SK-N-SH (cell line): ENCODE measurements around the gene ELF4. TPM values are rescaled to one million over a fixed set of nuclear protein-coding genes. Genes with fewer than 3 reads are reported as not detected.

Source experiments
- CTCF ChIA-PET: fragments of 300-600, 350-600 bp; formaldehyde crosslinking; extraction: SDS; loops from one replicate; lab custom pipeline; 2021; lab: Yijun Ruan, JAX
- POLR2A ChIA-PET: fragments of 350-600 bp; sonication (Branson Sonifier 250); formaldehyde crosslinking; extraction: SDS; loops from one replicate; lab custom pipeline; 2020; ENCODE audit warnings: antibody characterized with exemption, inconsistent platforms; lab: Yijun Ruan, JAX
- DNase-seq: peaks from one replicate; pipeline ENCODE4 v3.0.0; 2012
- H2AFZ ChIP-seq: fragments of 200-600 bp; sonication (generic); 2 replicates; pipeline ENCODE4 v1.8.1; 2016; ENCODE audit warnings: antibody characterized with exemption, mild to moderate bottlenecking, low read depth
- H3F3A ChIP-seq: fragments of 200-600 bp; sonication (generic); replicated peaks from 2 replicates; pipeline ENCODE3; 2016; ENCODE audit warnings: antibody characterized with exemption, mild to moderate bottlenecking; ENCODE audit not compliant: insufficient read depth
- H3K27ac ChIP-seq, 2 experiments: fragments of 200-500 bp in 1 of 2; fragments of 200-600 bp in 1 of 2; sonication (Bioruptor generic) in 1 of 2; sonication (generic), shearing (Covaris generic) in 1 of 2; 2 replicates each; pipeline versions ENCODE4 v1.5.1 to v1.6.1; 2014 to 2016; ENCODE audit warnings: low read depth in 2 of 2, inconsistent platforms in 1 of 2, low read length in 1 of 2, mild to moderate bottlenecking in 1 of 2, mixed read lengths in 1 of 2
- H3K27me3 ChIP-seq: fragments of 200-600 bp; sonication (generic), shearing (Covaris generic); 2 replicates; pipeline ENCODE4 v1.6.1; 2016; ENCODE audit warnings: mixed run types; ENCODE audit not compliant: insufficient read depth
- H3K36me3 ChIP-seq, 2 experiments: fragments of 200-500 bp in 1 of 2; fragments of 200-600 bp in 1 of 2; sonication (Bioruptor generic) in 1 of 2; sonication (generic) in 1 of 2; replicated peaks in 1 of 2; 2 replicates each; pipeline versions ENCODE3 to v1.5.1; 2014 to 2016; ENCODE audit warnings: low read length in 1 of 2, mild to moderate bottlenecking in 1 of 2; ENCODE audit not compliant: insufficient read depth in 2 of 2, control insufficient read depth in 1 of 2
- H3K4me1 ChIP-seq, 2 experiments: fragments of 200-500 bp in 1 of 2; fragments of 200-600 bp in 1 of 2; sonication (Bioruptor generic) in 1 of 2; sonication (generic), shearing (Covaris generic) in 1 of 2; 2 replicates each; pipeline versions ENCODE4 v1.5.1 to v1.6.1; 2014 to 2016; ENCODE audit warnings: low read depth in 1 of 2, low read length in 1 of 2, mixed run types in 1 of 2; ENCODE audit not compliant: insufficient read depth in 2 of 2, control insufficient read depth in 1 of 2
- H3K4me2 ChIP-seq: fragments of 200-600 bp; sonication (generic), shearing (Covaris generic); 2 replicates; pipeline ENCODE4 v1.6.1; 2017; ENCODE audit warnings: mixed run types
- H3K4me3 ChIP-seq, 2 experiments: fragments of 200-500 bp in 1 of 2; fragments of 200-600 bp in 1 of 2; sonication (Bioruptor generic) in 1 of 2; sonication (generic), shearing (Covaris generic) in 1 of 2; 2 replicates each; pipeline versions ENCODE4 v1.5.1 to v1.8.1; 2014 to 2016; ENCODE audit warnings: low read depth in 2 of 2, inconsistent platforms in 1 of 2, low read length in 1 of 2, mild to moderate bottlenecking in 1 of 2, mixed read lengths in 1 of 2, moderate library complexity in 1 of 2
- H3K79me2 ChIP-seq: fragments of 200-600 bp; sonication (generic); 2 replicates; pipeline ENCODE4 v1.8.1; 2017; ENCODE audit warnings: mild to moderate bottlenecking; ENCODE audit not compliant: insufficient read depth
- H3K9ac ChIP-seq: fragments of 200-600 bp; sonication (generic); 2 replicates; pipeline ENCODE4 v1.6.1; 2017; ENCODE audit warnings: mixed run types
- H3K9me2 ChIP-seq: fragments of 200-600 bp; sonication (generic); 2 replicates; pipeline ENCODE4 v1.6.1; 2017; ENCODE audit warnings: mixed run types
- H3K9me3 ChIP-seq: fragments of 200-600 bp; sonication (generic); 2 replicates; pipeline ENCODE4 v1.6.1; 2017; ENCODE audit warnings: mixed run types, mild to moderate bottlenecking, moderate library complexity
- H4K20me1 ChIP-seq: fragments of 200-600 bp; sonication (generic); 2 replicates; pipeline ENCODE4 v1.6.1; 2017; ENCODE audit warnings: mild to moderate bottlenecking, mixed run types; ENCODE audit not compliant: insufficient read depth
- CTCF ChIP-seq: fragments of 200-600 bp; sonication (generic); IDR thresholded peaks from 2 replicates; pipeline ENCODE4 v1.6.1; 2017; ENCODE audit warnings: antibody characterized with exemption, mild to moderate bottlenecking, moderate library complexity
- ELF1 ChIP-seq: IDR thresholded peaks from 2 replicates; pipeline ENCODE4 v1.4.0; 2012
- FOSL2 ChIP-seq: IDR thresholded peaks from 2 replicates; pipeline ENCODE4 v1.4.0; 2012; ENCODE audit warnings: low read depth, mild to moderate bottlenecking, moderate library complexity, borderline replicate concordance
- FOXM1 ChIP-seq: IDR thresholded peaks from 2 replicates; pipeline ENCODE4 v1.4.0; 2012; ENCODE audit warnings: low read depth, mild to moderate bottlenecking
- GABPA ChIP-seq: IDR thresholded peaks from 2 replicates; pipeline ENCODE4 v1.4.0; 2012; ENCODE audit warnings: low read depth, mild to moderate bottlenecking
- GATA2 ChIP-seq: sonication (generic); formaldehyde crosslinking; IDR thresholded peaks from 2 replicates; pipeline ENCODE4 v1.5.0; 2020; ENCODE audit warnings: mild to moderate bottlenecking, missing genetic modification reagents
- IRF3 ChIP-seq: fragments of 150-350 bp; IDR thresholded peaks from 2 replicates; pipeline ENCODE4 v1.6.1; 2016; ENCODE audit warnings: mild to moderate bottlenecking, low read depth, low read length
- MEF2A ChIP-seq: IDR thresholded peaks from 2 replicates; pipeline ENCODE4 v1.4.0; 2012; ENCODE audit warnings: low read depth, borderline replicate concordance
- NFIC ChIP-seq: IDR thresholded peaks from 2 replicates; pipeline ENCODE4 v1.4.0; 2012; ENCODE audit warnings: borderline replicate concordance
- POLR2AphosphoS5 ChIP-seq: IDR thresholded peaks from 2 replicates; pipeline ENCODE4 v1.6.1; 2012; ENCODE audit warnings: low read depth, low read length
- RAD21 ChIP-seq: IDR thresholded peaks from 2 replicates; pipeline ENCODE4 v1.6.1; 2012; ENCODE audit warnings: mild to moderate bottlenecking, low read length
- RCOR1 ChIP-seq: fragments of 150-350 bp; IDR thresholded peaks from 2 replicates; pipeline ENCODE4 v1.6.1; 2017; ENCODE audit warnings: antibody characterized with exemption, low read length
- RFX5 ChIP-seq: IDR thresholded peaks from 2 replicates; pipeline ENCODE4 v1.6.1; 2012; ENCODE audit warnings: mild to moderate bottlenecking, improper control_type of control experiment, low read length
- SMC3 ChIP-seq: IDR thresholded peaks from 2 replicates; pipeline ENCODE4 v1.6.1; 2012; ENCODE audit warnings: low read depth, low read length, improper control_type of control experiment
- TCF12 ChIP-seq: IDR thresholded peaks from 2 replicates; pipeline ENCODE4 v1.4.0; 2012
- USF1 ChIP-seq: IDR thresholded peaks from 2 replicates; pipeline ENCODE4 v1.4.0; 2012; ENCODE audit warnings: low read depth, borderline replicate concordance
- ZBTB33 ChIP-seq: IDR thresholded peaks from 2 replicates; pipeline ENCODE4 v1.4.0; 2012; ENCODE audit warnings: low read depth, borderline replicate concordance
- WGBS: methylation state at CpG from one replicate; pipeline ENCODE4 v1.1.6; 2017; ENCODE audit warnings: low lambda C conversion rate; 5-methylcytosine and 5-hydroxymethylcytosine counted together
- polyA plus RNA-seq, 3 experiments: library from polyadenylated mRNA; depleted of rRNA; stranded (reverse); fragments of >200 nt; gene quantifications; 2 replicates each; pipeline ENCODE4 v1.2.3, GENCODE V29; 2012

The ELF4 gene
- polyA plus RNA-seq, 1 of the 3 experiments (the other 2 are of a cell fraction), result 9.6 TPM

GRCh38 chrX:130080791-130081367 lies 29.4 kb downstream of the ELF4 start:
- no peaks in the 10 kb centered on the region for H3K79me2 ChIP-seq
- no peak for TF ChIP-seq TCF12
- no peak for TF ChIP-seq FOXM1
- TF ChIP-seq IRF3, result no peak
- TF ChIP-seq GABPA, result no peak
- no peak for TF ChIP-seq POLR2AphosphoS5
- no peak for TF ChIP-seq USF1
- no peak for TF ChIP-seq CTCF
- H3F3A ChIP-seq, result no peaks in the 10 kb centered on the region
- H3K27me3 ChIP-seq, result peaks cover 21% of the 10 kb centered on the region; the same call in 1 of the 2 replicates
- ChIA-PET POLR2A (no interaction called here), CTCF (interaction anchor here (0.8 to 5.5 kb wide), 21 partner anchors 8 to 480 kb away, joined by 3 to 113 read pairs (median 6); partner anchors contain the start of genes AIFM1 and RAB33A)
- no peaks in the 10 kb centered on the region for H3K9me3 ChIP-seq
- H3K9ac ChIP-seq, result no peak overlapping the region
- H3K4me1 ChIP-seq, result peaks cover 0 to 17% of the 10 kb centered on the region in 2 experiments; a peak in 1 of 4 replicates
- no peaks in the 10 kb centered on the region for H3K9me2 ChIP-seq
- no peak overlapping the region for H2AFZ ChIP-seq
- DNase-seq, result no peak
- H4K20me1 ChIP-seq, result no peaks in the 10 kb centered on the region
- H3K4me3 ChIP-seq, result no peak overlapping the region
- H3K36me3 ChIP-seq, result no peaks in the 10 kb centered on the region
- H3K4me2 ChIP-seq, result no peak overlapping the region
- WGBS, result 66% methylated on average over 6 of the region's 7 CpGs
- peak overlapping the region in 1 of 2 experiments; percentile 18; a peak in 1 of 4 replicates for H3K27ac ChIP-seq

- WGBS, result 32% methylated on average over 9 of the region's 9 CpGs
- H3K79me2 ChIP-seq, result no peaks in the 10 kb centered on the region
- no peak overlapping the region for H3K27ac ChIP-seq
- no peak overlapping the region for H3K4me3 ChIP-seq
- no peaks in the 10 kb centered on the region for H3F3A ChIP-seq
- H3K9me3 ChIP-seq, result no peaks in the 10 kb centered on the region
- no peak overlapping the region for H3K4me2 ChIP-seq
- no peak overlapping the region for H2AFZ ChIP-seq
- ChIA-PET POLR2A (interaction anchor here (0.6 kb wide), 1 partner anchor 92 kb away, joined by 4 read pairs; the partner anchor contains the start of gene RAB33A), CTCF (interaction anchor here (0.6 to 5.5 kb wide), 49 partner anchors 9 to 836 kb away, joined by 3 to 113 read pairs (median 4); partner anchors contain the start of genes AIFM1 and RAB33A)
- peaks cover 0 to 17% of the 10 kb centered on the region in 2 experiments; a peak in 1 of 4 replicates for H3K4me1 ChIP-seq
- no peaks in the 10 kb centered on the region for H4K20me1 ChIP-seq
- H3K9ac ChIP-seq, result no peak overlapping the region
- H3K36me3 ChIP-seq, result no peaks in the 10 kb centered on the region
- H3K9me2 ChIP-seq, result no peaks in the 10 kb centered on the region
- peaks cover 17% of the 10 kb centered on the region; the same call in 1 of the 2 replicates for H3K27me3 ChIP-seq
- DNase-seq, result peak; percentile 75
- TF ChIP-seq GATA2 (CRISPR knock-in tag) (no peak), RAD21 (peak; percentile 92), ELF1 (no peak), CTCF (peak; percentile 91), RCOR1 (no peak), TCF12 (no peak), MEF2A (no peak), SMC3 (peak; percentile 82), FOSL2 (no peak), RFX5 (no peak), IRF3 (no peak), ZBTB33 (no peak), NFIC (no peak)
Measured at GRCh38 chrX:130079824-130080406, 30.4 kb downstream of the ELF4 start.
